Adrenal gland (tissue), 12 donors: ENCODE measurements around the gene C16orf54. TPM values are rescaled to one million over a fixed set of nuclear protein-coding genes. Genes with fewer than 3 reads are reported as not detected.
"Not testable (repeated sequence)": the region's sequence is repeated elsewhere in the genome, so short reads cannot be mapped to it uniquely, and the experiment has no call there.

Experiments used
- DNase-seq, 7 donors: peaks; one replicate each; pipeline ENCODE4 v3.0.0-alpha.2; 2019 to 2020
- H3K27ac ChIP-seq, 5 donors: fragments of 200-600 bp; sonication (generic) in 4 of 5; 1 replicate in 3 of 5; 2 replicates in 2 of 5; pipeline versions ENCODE4 v1.5.1 to v1.8.0; 2016 to 2020; ENCODE audit warnings: mild to moderate bottlenecking in 1 of 5
- H3K27me3 ChIP-seq: fragments of 200-600 bp; 2 replicates; pipeline ENCODE4 v1.8.0; 2021
- H3K36me3 ChIP-seq, 2 donors: fragments of 200-600 bp; replicated peaks in 1 of 2; 1 replicate in 1 of 2; 2 replicates in 1 of 2; pipeline versions ENCODE4 v1.5.1 to v1.8.0; 2018 to 2022
- H3K4me1 ChIP-seq, 2 donors: fragments of 200-600 bp; replicated peaks in 1 of 2; 1 replicate in 1 of 2; 2 replicates in 1 of 2; pipeline versions ENCODE4 v1.5.1 to v1.8.0; 2018 to 2021
- H3K4me3 ChIP-seq, 4 donors: fragments of 200-600 bp; sonication (generic) in 3 of 4; one replicate each; pipeline ENCODE4 v1.5.1; 2016 to 2018
- H3K9me3 ChIP-seq, 3 donors: fragments of 200-600 bp; sonication (generic) in 1 of 3; replicated peaks in 1 of 3; 1 replicate in 2 of 3; 2 replicates in 1 of 3; pipeline versions ENCODE4 v1.5.1 to v1.8.0; 2016 to 2021
- CTCF ChIP-seq, 6 experiments: fragments of 450-650 bp in 4 of 6; fragments of 200-600 bp in 2 of 6; sonication (generic) in 1 of 6; IDR thresholded peaks; 1 replicate in 5 of 6; 2 replicates in 1 of 6; pipeline versions ENCODE4 v1.5.1 to v1.8.0; 2016 to 2021; ENCODE audit warnings: antibody characterized with exemption in 6 of 6, mild to moderate bottlenecking in 2 of 6, moderate library complexity in 1 of 6
- POLR2A ChIP-seq, 2 donors: fragments of 450-650 bp; IDR thresholded peaks; one replicate each; pipeline ENCODE4 v1.6.1; 2017; ENCODE audit warnings: antibody characterized with exemption in 2 of 2, mild to moderate bottlenecking in 2 of 2, moderate library complexity in 1 of 2
- WGBS, 4 donors: extraction: QIAGEN DNeasy Blood & Tissue Kit in 2 of 4; methylation state at CpG; one replicate each; pipeline versions ENCODE4 v1.1.5 to v1.1.7; 2013 to 2017; 5-methylcytosine and 5-hydroxymethylcytosine counted together
- intact Hi-C, 2 donors: fragments of 100-400 bp; cut with DNase I; formaldehyde crosslinking; loops; one replicate each; pipeline versions ENCODE4 v1.14.1 to v1.15.0; 2022 to 2023
- polyA plus RNA-seq, 3 donors: library from polyadenylated mRNA; stranded (reverse); fragments of 200-250 nt in 2 of 3; fragments of 350-450 nt in 1 of 3; fragmentation: Illumina TruSeq in 1 of 3; extraction: RNeasy Lipid Tissue Mini Kit (QIAGEN cat#74804) in 1 of 3; gene quantifications; one replicate each; pipeline ENCODE4 v1.2.3, GENCODE V29; 2013 to 2014
- total RNA-seq, 9 donors: library from RNA; depleted of rRNA in 4 of 9; stranded (reverse); fragments of >200 nt in 4 of 9; fragments of 120-200 nt in 1 of 9; fragmentation: NEBNext Ultra II Directional in 1 of 9; extraction: Animal tissue kit (Norgen Biotek cat#: 25700) in 1 of 9; gene quantifications; one replicate each; pipeline versions ENCODE4 v1.1.0 to v1.2.4, GENCODE V29; 2013 to 2023
- donor health status: healthy with polysubstance abuse.
- donor health status: Bipolar disorder and iron deficiency.
- donor health status: DM: yes; HTN: yes; CAD: no.
- donor health status: DM: no; HTN: no; CAD: no.
- donor health status: DM: no; HTN: no; CAD: no.
- donor health status: DM: yes; HTN: yes; CAD: no.

Gene C16orf54
- total and polyA plus RNA-seq, 12 donors, result 0.11 to 1.8 (median 0.69) TPM

GRCh38 chr16:29726845-29727377 is 18.9 kb downstream of the C16orf54 start:
- no peak for TF ChIP-seq POLR2A (IDR thresholded peaks at IDR 0.05)
- TF ChIP-seq CTCF (IDR thresholded peaks at IDR 0.05), result no peak
- no peak overlapping the region for H3K4me3 ChIP-seq
- intact Hi-C loops, result no loop called here
- no peaks in the 10 kb centered on the region for H3K9me3 ChIP-seq
- no peaks in the 10 kb centered on the region for H3K4me1 ChIP-seq
- no peak overlapping the region for H3K27ac ChIP-seq
- DNase-seq, result no peak
- 75 to 86% (median 79%) methylated on average over 8 to 9 of the region's 9 CpGs for WGBS, 4 donors
- no peaks in the 10 kb centered on the region for H3K27me3 ChIP-seq
- H3K36me3 ChIP-seq, result no peaks in the 10 kb centered on the region

GRCh38 chr16:29721167-29721879 is 24.5 kb downstream of the C16orf54 start:
- H3K4me3 ChIP-seq, H3K27me3 ChIP-seq, intact Hi-C loops, H3K9me3 ChIP-seq, H3K4me1 ChIP-seq, H3K27ac ChIP-seq, H3K36me3 ChIP-seq: not testable (repeated sequence)
- 34 to 59% (median 43%) methylated on average over 16 to 24 of the region's 24 CpGs for WGBS, 4 donors
- peak; percentile 64 to 90 (median 75) for DNase-seq
- peak; percentile 26 to 75 (median 55) for TF ChIP-seq CTCF (IDR thresholded peaks at IDR 0.05)

- peak in 1 of 7 donors; percentile 16 for DNase-seq
- no peaks in the 10 kb centered on the region for H3K27me3 ChIP-seq
- intact Hi-C loops, result no loop called here
- TF ChIP-seq POLR2A (IDR thresholded peaks at IDR 0.05), result no peak
- TF ChIP-seq CTCF (IDR thresholded peaks at IDR 0.05), result no peak
- 66 to 84% (median 77%) methylated on average over 5 of the region's 5 CpGs for whole genome bisulfite sequencing, 4 donors
- no peaks in the 10 kb centered on the region for H3K36me3 ChIP-seq
- H3K9me3 ChIP-seq, result no peaks in the 10 kb centered on the region
- H3K4me3 ChIP-seq, result no peak overlapping the region
- H3K4me1 ChIP-seq, result no peaks in the 10 kb centered on the region
- H3K27ac ChIP-seq, result no peak overlapping the region
Observed at GRCh38 chr16:29720703-29721102, 25.1 kb downstream of the C16orf54 start.

GRCh38 chr16:29719063-29719462 is 26.7 kb downstream of the C16orf54 start:
- no peaks in the 10 kb centered on the region for H3K9me3 ChIP-seq
- WGBS, 4 donors, result 37 to 46% (median 43%) methylated on average over 4 of the region's 4 CpGs
- H3K27me3 ChIP-seq, result no peaks in the 10 kb centered on the region
- TF ChIP-seq POLR2A (IDR thresholded peaks at IDR 0.05) (no peak), CTCF (IDR thresholded peaks at IDR 0.05) (no peak)
- intact Hi-C loops, result no loop called here
- no peak for DNase-seq
- H3K27ac ChIP-seq, result no peak overlapping the region
- H3K4me3 ChIP-seq, result no peak overlapping the region
- no peaks in the 10 kb centered on the region for H3K4me1 ChIP-seq
- no peaks in the 10 kb centered on the region for H3K36me3 ChIP-seq
